HG03175 (cell line): ENCODE measurements around the gene CAND1.

Source experiments
- ATAC-seq: cut with Tn5 transposase; IDR thresholded peaks from one replicate; pipeline ENCODE4 v1.9.1; 2021; ENCODE audit warnings: mild to moderate bottlenecking, moderate library complexity; ENCODE audit not compliant: unreplicated experiment

CAND1 gene

DNA sequence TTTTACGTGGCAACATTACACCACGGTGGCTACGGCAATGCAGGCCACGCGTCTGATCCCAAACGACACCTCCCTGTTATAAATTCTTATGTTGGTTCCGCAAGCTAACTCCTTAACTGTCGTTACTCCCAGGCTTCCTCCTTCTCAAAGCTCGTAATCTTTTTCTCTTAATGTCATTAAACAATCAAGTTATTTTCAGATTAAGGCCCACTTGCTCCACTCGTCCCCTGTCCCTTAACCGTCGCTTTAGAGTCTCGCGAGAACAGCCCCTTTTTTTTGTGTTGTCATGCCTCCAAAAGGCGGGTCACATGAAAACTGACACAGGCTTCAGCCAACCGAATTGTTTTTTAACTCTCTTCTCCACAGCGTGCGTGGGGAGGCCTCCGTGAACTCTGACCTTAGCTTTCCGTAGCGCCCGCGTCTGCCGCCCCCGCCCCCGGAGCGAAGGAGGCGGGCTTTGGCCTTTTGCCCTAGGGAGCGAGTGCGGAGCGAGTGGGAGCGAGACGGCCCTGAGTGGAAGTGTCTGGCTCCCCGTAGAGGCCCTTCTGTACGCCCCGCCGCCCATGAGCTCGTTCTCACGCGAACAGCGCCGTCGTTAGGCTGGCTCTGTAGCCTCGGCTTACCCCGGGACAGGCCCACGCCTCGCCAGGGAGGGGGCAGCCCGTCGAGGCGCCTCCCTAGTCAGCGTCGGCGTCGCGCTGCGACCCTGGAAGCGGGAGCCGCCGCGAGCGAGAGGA is at the start of gene CAND1:
TSS of gene CAND1 (plus strand) at position 463 of the 737 bp plus-strand sequence. CDS start 360 bp downstream, outside the sequence.
- ATAC-seq, result peak; percentile 75

- no peak for ATAC-seq
These were observed 49.1 kb upstream of the CAND1 start for GRCh38 chr12:67220065-67220464.

GRCh38 chr12:67222302-67222701 is 46.9 kb upstream of the CAND1 start:
- no peak for ATAC-seq

DNA sequence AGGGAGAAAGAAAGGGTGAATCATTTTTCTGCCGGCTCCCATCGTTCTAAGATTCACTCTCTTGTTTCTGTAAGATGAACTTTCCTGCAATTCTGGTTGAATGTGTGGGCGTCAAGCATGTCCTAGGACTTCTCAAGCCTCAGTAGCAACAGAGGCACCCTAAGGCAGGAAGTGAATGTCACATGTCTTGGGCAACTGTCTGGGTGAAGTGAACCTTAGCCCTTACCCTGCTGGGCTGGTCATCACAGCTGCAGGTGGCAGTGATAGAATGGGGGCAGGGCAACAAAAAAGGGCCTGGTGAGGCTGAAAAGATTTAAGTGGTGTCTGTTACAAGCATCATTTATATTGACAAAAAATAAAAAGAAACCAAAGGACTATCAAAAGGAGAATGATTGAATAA is 45.9 kb upstream of the CAND1 start:
- ATAC-seq, result no peak

DNA sequence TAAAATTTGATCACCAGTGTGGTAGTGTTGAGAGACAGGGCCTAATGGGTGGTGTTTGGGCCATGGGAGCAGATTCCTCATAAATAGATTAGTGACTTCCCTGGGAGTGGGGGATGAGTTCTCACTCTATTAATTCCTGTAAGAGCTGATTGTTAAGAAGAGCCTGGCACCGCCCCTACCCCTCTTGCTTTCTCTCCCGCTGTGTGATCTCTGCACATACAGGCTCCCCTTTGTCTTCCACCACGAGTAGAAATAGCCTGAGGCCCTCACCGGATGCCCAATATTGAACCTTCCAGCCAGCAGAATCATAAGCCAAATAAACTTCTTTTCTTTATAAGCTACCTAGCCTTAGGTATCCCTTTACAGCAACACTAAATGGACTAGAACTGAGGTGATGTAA is 31.9 kb upstream of the CAND1 start:
- ATAC-seq, result no peak

DNA sequence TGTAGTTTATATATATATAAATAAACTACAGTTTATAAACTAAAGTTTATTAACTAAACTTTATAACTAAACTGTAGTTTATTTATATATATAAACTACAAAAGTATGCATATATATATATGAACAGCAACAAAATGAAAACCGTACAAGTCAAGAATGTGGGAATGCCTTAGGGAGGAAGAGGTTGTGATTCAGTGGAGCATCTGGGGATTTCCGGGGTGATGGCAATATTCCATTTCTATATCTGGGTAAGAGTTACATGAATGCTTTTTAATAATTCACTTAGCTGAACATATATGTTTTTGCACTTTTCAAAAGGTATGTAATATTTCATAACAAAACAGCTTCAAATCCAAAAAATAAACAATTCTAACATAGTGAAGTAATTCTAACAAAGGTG is 30.1 kb upstream of the CAND1 start:
- ATAC-seq, result no peak

DNA sequence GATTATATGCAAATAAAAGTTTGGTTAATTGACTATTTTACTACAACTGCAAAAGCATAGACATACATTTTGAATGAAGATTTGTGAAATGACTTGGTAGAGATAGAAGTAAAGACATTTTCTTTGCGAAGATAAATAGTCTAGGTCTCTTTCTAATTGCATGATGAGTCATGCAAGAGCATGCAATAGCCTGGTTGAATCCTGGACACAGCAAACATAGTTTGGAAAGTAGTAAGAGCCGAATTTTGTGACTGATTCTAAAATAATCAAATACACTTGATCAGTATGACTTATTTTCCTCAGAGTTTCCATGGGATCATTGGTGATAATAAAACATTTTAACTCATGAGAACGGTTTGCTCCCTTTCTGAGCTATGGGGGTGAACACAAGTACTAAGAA is 27.7 kb upstream of the CAND1 start:
- ATAC-seq, result no peak

- no peak for ATAC-seq
These were observed 25.9 kb upstream of the CAND1 start for GRCh38 chr12:67243260-67243659.

DNA sequence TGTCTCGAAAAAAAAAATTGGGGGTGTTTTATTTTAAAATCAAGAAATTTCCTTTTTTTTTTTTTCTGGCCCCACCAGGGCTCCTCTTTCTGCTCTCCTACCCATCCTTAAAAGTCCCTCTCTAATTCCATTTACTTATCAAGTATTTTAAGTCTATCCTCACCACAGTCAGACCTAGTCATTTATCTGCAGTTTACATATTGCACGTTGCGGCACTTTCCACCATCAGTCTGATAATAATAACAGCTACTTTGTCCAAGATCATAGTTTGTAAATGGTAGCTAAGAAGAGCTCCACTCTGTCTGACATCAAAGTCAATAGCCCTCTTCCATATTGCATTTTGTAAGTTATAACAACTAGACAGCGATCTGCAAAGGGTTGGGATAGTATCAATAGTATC is 23.6 kb upstream of the CAND1 start:
- no peak for ATAC-seq

DNA sequence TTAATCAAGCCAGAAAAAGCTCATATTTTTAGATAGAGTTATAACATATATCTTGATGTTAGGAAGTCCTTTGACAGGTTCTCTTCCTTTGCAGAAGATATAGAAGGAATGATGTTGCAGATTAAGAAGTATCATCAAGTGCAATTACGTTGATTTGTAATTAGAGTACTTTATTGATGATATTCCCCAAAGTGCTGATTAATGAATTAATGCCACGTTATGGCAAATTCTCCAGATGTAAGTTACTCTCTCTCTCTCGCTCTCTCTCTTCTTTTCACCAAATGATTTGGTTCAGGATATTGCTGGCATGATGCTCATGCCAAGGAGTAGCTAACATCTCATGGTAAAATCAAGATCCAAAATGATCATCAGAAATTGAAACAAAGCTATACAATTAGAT is 18.1 kb upstream of the CAND1 start:
- ATAC-seq, result no peak

DNA sequence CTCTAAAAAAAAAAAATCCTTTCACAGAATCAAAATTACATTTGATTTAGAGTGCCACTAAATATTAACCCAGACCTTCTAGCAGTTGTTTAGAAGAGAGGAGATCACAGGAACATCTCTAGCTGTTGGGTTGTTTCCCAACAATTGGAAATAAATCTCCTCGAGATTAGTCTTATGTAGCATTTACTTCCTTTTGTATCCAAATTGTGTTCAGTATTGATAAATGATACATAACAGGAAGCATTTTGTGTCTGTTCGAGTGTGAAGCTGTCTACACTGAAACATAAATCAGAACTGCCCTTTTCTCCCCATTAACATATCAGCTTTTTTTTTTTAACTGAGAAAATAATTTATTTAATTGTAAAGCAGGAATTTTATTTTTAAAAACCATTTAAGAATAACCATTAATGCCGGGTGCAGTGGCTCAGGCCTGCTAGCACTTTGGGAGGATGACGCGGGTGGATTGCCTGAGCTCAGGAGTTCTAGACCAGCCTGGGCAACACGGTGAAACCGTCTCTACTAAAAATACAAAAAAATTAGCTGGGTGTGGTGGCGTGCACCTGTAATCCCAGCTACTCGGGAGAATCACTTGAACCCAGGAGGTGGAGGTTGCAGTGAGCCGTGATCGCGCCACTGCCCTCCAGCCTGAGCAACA is 14.7 kb upstream of the CAND1 start:
- ATAC-seq, result no peak

- no peak for ATAC-seq
These were observed 12.5 kb upstream of the CAND1 start for GRCh38 chr12:67256649-67257048.

GRCh38 chr12:67263471-67263870 is 5.7 kb upstream of the CAND1 start:
- ATAC-seq, result no peak

DNA sequence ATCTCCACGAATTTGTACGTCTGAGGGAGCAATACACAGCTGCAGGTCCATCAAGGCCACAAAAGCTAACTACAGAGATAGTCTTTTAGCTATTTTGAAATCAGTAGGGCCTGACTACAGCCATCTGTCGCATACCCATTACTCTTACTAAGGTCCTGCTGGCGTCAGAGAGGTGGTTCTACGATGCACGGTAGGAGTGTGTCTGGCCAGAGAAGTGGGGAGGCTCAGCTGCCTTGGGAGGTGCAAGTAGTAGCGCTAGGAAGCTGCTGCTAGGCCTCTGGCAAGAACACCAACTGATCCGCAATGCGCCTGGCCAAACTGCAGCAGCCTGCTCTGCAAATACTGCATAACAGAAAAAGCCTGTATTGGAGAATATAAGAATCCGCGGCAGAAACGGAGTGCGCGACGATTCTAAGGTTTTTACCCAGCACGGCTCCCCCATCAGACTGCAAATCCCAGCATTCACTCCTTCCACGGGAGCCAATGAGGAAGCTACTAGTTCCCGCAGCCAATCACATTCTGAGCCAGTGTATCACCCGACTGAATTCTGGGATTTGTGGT is 743 bp upstream of the CAND1 start:
- ATAC-seq, result peak; percentile 79

DNA sequence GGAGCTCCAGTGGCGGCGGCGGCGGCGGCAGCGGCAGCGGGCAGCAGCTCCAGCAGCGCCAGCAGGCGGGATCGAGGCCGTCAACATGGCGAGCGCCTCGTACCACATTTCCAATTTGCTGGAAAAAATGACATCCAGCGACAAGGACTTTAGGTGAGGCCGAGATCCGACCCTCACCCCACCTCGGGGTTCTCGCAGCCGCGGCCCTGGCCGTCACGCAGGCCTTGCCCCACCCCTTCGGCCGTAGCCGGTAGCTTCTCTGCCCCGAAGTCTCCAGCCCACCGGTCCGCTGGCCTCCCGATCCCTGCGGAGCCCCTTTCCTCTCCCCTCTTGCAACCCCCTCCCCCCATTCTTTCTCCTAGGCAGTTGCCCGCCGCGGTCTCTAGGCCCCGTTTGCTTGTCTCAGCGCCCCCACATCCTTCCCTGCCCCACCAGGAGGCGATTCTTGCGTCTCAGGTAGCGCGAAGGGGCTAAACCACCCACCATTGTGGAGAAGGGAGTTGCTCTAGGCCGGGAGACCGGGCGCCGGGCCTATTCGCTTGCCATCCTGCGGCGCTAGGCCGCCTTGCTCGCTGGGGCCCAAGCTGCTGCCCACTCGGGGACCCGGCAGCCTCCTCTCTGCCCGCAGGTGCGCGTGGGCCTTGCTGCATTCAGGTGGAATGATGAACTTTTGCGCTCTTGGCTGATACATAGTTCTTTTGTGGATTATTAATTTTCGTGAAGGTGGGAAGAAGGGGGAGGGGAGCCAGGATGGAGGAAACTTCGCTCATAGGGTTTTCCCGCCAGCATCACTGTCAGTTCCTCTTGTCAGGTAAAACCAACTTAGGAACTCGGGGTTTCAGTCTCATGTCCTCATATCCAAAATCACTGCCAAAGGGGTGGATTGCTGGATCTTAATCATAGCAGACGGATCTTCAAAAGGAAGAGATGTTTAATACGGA is 745 bp downstream of the CAND1 start:
- ATAC-seq, result peak; percentile 12

- ATAC-seq, result no peak
These were observed 1.5 kb downstream of the CAND1 start for GRCh38 chr12:67270622-67271021.

DNA sequence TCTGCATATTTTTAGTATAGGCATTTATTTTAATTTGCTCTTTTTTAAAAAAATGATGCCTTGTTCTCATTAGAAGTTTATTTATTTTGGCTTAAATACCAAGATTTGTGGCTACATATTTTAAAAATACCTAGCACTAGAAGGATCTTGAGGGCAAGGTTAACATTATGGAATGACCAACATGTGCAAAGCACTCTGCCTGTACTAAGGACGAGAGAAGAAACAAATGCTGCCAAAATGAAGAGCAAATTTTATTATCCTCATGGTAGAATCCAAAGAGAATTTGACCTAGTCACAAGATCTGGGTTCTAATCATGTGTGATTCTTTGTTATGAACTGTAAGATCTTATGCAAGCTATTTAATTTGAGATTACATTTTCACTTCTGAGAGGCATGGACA is 2.8 kb downstream of the CAND1 start:
- ATAC-seq, result no peak

GRCh38 chr12:67274186-67274585 is 5.0 kb downstream of the CAND1 start:
- no peak for ATAC-seq

DNA sequence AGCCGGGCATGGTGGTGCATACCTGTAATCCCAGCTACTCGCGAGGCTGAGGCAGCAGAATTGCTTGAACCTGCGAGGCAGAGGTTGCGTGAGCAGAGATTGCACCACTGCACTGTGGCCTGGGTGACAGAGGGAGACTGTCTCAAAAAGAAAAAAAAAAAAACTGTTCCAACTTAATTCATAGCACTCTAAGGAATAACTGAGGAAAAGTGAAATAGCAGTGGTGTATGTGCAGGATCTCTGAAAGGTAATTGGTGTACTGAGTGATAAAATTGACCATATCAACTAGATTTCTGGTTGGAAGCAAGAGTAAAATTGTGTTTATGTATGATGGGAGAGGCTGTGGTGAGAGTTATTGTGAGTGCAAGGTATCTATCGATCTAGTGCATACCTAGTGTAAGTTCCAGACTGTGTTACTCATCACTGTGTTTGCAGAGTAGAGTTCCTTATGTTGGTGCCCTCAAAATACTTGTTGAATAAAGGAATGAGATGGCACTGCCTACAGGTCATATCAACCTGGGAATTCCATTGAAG is 6.3 kb downstream of the CAND1 start:
- no peak for ATAC-seq

DNA sequence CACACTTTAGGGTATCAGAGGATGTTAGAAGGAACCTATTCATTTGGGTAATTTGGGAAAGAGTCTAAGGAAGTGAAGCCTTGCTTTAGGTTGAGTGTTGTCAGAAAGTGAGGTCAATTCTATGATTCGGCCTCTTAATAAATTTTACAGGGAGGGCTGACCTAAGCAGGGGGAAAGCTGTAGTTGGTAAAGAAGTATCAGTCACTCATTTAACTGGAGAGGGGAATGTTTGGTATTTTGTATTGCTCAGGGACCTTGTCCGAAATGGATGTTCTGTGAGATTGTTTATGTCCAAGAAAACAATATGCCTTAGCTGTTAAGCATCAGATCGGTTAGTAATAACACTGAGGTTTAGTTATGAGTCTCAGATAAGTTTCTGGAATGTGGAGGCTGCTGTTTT is 7.3 kb downstream of the CAND1 start:
- ATAC-seq, result no peak

DNA sequence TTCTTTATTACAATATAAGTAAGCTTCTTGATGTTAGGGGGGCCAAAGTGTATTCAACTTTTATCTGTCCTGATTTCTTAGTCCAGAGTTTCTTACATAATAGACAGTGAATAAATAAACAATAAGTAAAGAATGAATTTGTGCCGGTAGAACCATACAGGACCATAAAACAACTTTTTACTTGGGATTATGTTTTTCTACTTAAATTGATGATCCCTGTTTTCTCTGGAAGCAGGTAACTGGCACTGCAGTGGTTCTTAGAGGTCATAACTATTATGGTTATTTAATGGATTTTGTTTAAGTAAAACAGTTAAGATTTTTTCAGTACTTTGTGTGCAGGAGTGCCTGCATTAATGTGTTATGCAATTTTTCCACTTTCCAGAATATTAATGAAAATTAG is 10.5 kb downstream of the CAND1 start:
- ATAC-seq, result no peak
